Measurements from ENCODE around the gene RALGAPA2.

The RALGAPA2 gene

DNA sequence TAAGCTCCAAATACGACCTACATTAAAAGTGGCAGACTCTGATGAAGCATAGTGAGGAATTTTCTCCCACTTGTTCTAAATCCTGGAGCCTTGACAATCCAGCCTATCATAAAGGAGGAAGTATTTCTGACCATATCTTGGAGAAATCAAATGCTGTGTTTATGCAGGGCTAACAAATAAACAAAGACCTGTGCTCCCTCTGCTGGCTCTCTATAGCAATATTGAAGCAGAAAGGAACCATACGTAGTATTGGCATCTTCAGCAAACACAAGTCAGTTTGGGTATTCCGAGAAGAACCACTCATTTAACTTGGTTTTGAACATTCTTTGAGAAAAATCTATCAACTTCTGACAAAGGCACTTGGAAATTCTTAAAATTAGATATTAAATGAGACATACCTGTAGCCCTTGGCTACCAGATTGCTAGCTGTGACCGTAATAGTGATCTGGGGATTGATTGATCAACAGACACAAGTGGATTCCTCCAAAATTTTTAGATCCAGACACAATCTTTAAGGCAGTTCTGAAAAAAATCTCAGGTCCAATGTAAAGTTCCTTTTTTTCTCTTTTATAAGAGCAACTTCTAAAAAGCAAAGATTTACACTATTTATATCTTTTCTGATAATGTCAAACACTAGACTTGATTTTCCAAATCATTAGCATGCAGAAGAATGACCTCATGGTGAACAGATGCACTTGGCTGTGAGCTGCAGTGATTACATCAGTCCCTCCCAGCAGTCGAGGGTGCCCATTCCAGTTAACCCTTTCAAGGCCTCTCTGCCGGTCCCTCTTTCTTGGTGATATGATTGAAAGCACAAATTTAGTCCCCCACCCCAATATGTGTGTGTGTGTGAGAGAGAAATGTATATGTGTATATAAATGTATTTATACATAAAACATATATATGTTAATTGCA lies 304.3 kb downstream of the RALGAPA2 start:
- peak in 26 of 56 donors; percentile 4 to 67 (median 30) for DNase-seq

DNA sequence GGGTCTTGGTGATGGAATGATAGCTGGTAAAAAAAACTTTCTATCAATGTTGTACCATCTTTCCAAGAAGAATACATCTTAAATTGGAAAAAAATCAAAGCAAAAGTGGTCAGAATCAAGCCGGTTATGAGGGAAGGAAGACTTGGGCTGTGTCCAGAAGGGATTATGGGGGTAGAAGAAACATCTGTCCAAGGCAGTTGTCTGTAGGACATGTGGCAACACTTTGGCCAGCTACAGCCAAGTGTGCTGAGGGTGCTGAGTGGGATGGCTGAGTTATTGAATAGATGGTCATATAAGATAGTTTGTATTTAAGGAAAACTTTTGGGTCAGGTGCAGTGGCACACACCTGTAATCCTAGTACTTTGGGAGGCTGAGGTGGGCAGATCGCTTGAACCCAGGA lies 306.1 kb downstream of the RALGAPA2 start:
- DNase-seq: no peak

DNA sequence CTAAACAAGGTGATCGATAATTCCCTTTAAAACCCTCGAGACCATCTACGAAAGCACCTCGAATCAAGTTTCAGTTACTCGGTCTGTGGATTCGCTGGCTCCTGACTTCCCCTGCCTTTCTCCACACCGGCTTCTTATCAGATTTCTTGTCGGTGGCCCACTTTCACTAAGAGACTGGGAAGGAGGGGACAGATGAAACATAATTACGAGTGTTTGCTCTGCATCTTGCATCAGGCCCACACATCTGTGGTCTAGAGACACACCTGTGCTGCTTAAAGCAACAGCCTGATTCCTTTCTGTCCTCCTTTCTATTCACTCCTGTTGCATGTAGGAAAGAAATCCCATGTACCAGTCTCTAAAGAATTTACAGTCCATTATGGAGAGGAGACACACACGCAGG lies 306.8 kb downstream of the RALGAPA2 start:
- no peak for DNase-seq

DNA sequence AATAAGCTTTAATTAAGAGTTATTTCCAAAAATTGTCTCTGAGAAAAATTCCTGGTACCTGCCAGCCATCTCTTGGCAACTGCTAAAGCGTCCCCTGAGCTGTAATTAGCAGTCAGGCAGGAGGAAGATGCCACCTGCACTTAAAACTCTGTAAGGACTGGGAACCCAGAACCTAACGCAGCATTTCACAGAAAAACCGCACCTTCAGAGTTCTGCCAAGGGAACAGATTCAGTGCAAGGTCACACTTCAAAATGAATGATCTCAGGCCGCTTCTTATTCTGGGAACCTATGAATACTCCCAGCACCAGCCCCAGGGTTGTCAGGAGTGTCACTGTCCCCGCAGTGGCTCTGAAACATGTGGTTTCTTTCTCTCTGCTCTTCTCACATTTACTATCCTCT lies 307.8 kb downstream of the RALGAPA2 start:
- no peak for DNase-seq

DNA sequence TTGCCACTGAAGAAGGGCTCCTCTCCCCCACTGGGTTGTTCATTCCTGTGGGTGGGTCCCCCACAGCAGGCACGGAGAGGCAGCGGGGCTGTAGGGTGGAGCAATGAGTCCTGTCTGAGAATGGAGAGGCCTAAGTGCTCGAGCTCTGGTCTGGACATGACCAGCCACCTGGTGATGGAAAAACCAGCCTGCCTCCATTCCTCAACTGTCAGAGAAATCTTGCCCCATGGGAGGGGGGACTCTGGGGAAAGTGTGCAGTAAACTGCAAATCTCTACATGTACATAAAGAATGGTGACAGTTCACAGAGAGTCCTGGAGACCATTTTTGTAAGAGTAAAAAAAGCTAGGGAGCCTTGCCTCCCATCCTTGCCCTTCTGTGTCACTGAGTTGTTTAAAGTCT lies 310.5 kb downstream of the RALGAPA2 start:
- no peak for DNase-seq

DNA sequence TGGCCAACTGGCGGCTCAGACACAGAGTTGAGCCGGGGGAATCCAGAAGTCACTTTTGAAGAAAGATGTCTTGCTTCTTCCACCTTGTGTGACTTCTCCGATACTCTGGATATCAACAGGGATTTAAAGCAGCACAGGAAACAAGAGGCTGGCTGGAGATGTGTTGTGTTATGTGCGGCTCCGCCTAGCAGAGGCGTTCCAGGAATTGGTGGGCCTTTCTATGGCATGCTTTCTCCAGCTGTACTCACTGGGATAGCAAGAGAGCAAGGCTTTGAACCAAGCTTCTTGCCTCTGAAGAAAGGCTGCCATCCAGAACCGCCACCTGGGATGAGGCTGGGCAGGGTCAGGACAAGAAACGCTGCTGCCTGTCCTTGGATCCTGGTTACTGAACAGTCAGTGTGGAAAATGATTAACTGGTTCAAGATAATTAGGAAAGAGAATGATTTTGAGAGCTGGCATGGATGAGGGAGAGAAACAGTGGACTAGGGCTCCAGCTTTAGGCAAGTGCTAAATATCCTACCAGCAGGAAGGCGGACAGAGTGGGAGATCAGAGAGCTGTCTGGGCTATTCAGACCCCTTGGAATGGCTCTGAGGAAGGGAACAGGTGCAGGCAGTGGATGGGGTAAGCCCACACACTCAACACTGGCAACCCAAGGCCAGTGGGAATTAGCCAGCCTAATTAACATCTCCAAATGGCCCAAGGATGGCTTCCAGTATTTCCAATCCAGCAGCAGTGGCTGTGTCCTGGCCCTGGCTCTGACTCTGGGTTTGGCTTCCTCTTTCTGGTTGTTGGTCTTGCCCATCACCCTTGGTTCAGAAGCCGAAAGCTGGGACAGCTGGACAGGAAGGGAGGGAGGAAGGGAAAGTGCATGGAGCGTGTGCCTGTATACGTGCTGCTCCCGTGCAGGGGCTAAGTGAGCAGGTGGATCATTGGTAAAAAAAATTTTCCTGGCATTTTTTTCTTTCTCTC lies 312.6 kb downstream of the RALGAPA2 start:
- no peak for DNase-seq

DNA sequence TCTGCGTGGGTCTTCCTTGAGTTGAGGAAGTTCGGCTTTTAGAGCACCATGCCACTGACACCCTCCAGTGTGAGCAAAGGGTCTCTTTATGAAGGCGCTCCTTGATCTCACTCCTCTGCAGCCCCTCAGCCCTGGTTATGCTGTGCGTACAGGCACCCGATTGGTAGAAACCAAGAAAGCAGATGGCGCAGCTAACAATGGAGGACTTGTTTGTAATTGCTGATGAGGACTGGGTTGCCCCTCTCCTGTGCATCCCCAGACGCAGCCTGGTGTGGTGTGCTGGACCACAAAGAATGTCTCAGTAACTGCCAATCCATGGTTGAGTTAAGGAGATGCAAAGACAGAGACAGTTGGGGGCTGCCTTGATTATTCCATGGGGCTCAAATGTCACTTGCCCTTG lies 314.3 kb downstream of the RALGAPA2 start:
- peak in 3 of 56 donors; percentile 6 to 19 (median 8) for DNase-seq

DNA sequence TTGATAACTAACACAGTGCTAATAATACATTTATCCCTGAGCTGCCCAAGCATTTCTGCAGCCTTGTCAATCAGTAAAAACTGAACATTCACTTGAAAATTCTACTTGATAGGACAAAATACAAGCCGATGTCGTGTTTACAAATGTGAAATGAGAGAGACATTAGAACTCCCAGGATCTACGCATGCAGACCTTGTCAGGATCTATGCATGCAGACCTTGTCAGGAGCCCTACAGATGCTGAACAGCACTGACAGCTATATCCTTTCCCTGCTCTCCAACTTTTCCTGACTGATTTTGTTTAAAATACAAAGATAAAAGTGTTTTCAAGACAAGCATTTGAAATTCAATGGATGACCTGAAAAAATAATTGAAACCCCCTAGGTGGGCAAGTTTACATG lies 315.6 kb downstream of the RALGAPA2 start:
- no peak for DNase-seq

DNA sequence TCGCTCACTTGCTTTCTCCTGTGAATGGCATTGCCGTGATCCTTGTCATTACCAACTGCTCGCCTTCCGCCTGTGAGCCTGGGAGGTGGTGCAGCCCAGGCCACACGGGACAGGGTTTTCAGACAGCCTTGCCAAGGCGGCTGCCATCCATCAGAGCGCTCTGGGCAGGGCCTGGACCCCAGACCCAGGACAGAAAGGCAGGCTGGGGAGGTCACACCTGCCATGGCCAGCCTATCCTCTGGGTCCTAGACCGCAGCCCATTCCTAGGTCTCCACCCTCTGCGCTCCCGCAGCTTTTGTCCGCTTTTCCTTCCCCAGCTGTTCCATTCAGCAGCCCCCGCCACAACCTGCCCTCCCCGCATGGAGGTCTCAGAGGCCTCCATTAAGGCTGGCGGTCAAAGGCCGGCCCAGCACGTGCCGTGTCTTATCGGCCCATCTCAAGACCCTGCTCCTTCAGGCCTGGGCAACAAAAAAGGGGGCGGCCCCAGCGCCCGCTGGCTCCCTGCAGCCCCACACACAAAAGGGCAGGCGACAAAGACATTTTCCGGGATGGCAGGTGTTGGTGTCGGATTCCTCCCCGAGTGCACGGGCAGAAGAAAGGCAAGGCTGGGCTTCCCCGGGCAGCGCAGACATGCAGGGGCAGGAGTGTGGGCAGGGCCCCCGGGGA lies 316.4 kb downstream of the RALGAPA2 start:
- DNase-seq: no peak

DNA sequence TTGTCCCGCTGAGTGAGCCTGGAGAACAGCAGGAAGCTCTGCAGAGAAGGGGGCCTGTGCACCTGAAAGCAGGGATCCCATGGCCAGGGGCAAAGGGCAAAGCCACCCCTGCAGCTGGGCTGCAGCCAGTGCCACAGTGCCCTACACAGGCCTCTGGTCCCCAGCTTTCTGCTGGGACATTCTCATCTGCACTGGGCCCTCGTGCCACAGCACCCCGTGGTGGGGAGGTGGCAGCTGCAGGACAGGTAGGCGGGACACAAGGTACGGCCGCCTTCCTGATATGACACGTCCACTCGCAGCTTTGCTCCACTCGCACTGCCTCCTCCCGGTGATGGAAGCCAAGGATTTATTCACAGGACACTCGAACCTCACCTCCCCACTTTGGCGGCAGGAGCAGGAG lies 317.4 kb downstream of the RALGAPA2 start:
- DNase-seq: no peak

DNA sequence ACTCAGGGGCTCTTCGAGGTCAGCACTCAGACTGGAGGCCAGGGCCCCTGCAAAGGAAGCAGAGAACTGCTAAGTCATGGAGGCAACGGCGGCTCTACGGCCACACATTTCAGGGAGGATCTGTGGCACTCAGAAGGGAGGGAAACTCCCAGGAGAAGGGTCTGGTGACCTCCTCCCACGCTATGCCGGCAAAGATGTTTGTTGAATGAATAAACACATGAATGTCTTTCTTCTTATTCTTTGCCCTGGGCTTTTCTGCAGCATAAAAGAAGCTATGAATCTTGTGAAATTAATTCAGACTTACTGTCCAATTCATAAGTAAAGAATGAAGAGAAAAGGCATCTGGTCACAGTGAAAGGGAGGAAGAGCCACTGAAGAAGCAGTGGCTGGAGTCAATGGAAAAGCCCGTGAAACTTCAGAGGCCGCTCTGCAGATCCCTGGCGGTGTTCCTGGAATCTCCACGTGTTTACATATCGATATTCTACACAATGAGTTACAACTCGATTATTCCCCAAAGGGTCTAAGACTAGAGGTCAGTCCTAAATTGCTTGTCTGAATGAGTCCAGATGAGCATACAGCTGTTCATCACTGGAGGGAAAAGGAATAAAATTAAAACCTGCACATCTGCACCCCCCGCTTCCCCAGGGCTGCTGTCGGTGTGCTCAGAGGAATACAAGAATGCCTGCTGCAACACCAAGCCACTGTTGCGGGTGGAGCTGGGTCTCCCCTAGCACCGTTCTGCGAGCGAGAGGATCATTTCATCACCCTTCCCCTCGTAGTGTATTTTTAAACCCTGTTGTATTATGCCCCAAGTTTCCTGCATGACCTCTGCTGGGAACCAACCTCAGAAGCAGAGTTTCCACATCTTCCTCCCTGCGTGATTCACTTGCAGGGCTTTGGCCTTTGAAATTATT lies 319.0 kb downstream of the RALGAPA2 start:
- DNase-seq: no peak

DNA sequence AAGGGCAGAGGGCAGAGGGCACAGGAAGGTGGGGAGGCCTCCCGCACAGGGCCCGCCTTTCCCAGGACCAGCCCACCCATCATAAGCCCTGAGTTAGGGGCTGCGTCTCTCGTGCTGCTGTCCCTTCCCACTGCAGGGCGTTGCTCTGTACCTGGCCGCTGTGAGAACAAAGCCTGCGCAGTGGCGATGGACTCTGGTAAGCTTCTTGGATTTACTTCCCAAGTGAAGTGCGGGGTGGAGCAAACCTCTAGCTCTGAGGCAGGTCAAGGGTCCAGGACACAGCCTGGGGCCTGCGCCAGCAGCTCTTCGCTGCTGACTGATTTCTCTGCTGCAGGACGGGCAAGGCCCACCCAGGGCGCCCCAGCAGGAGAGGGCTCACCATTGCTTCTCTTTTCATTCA lies 320.7 kb downstream of the RALGAPA2 start:
- no peak for DNase-seq

DNA sequence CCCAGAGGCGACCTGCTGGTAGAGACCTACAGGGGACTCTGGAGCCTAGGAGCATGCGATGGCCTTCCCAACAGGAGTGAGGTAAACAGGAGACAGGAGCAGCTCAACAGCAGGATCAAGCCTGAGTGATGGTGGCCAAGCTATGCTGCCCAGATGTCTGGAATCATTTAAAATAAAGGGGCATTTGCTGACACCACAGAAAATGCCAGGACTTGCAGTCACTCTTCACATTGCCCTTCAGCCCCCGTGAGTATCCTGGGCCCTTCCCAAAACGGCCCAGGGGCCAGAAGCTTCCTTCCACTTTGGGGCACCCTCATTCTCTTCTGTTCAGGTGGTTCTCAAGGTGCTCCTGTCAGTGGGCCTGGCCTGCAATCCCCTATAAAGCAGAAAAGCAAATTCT lies 321.3 kb downstream of the RALGAPA2 start:
- no peak for DNase-seq

DNA sequence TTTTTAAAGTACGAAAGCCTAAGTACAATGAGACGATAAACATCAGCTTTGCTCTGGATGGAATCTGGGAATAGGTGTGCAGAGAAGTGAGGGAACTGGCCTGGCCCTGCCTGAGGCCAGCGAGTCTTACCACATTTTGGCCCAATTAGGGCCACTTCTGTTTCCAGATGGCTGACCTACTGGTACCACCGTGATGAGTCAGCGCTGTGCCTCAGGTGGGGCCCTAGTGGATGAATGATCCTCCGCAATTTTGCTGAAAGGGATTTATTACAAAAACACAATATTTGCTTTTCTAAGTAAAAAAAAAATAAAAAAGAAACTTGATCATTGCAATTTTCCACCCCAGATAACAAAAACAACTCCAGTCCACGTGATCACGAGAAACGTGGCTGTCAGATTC lies 322.1 kb downstream of the RALGAPA2 start:
- DNase-seq: no peak

DNA sequence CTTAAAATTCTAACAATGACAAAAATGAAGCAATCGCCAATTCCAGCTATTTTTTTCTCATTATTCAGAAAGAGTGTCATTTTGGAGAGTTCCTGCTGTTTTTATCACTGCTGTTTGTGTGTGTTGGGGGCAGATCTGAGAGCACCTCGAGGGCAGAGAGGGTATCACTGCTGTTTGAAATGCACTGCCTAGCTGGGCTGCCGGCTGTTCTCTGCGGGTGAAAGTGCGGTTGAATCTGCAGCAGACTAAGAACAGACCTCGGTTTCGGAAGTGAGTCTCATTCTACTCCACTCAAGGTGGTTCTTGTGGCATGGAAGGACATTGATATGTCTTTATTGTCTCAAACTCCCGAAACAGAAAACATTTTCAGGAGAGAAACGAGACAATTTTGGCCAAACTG lies 326.3 kb downstream of the RALGAPA2 start:
- DNase-seq: no peak

DNA sequence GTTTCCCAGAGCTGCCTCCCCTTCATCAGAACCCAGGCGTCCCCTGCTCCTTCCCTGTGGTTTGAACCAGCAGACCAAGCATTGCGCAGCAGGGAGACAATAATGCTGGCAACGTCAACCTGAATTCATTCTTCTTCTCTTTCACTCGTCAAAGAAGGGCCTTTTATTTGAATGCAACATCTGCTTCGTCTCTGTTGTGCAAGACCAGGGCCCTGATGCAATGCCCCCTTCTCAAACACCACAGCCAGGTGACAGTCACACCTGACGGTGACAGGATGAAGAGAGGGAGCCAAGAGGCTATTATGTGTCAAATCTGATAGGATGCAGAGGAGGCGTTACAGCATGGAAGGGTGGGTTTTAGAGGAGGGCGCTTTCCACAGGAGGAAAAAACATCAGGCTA lies 336.6 kb downstream of the RALGAPA2 start:
- DNase-seq: no peak

DNA sequence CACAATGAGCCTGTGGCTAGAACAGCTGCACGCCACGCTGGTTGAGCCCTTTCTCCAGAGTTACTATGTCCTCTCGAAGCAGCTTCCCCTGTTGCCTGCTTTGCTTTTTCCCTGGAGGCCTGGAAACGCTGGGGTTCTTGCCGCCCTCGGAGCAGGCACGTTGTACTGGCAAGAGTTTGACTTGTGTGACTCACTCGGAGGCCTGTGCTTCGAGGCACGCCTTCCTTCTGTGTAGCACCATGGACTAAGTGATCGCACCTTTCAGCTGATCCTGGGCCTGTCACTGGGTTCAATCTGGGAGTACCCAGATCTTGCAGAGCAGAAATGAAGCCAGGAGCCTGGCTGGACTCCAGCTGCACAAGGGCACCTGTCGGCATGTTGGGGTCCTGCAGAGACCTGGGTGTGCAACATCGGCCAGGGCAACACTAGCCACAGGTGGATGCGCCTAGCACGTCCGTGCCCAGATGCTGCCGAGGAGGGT lies 339.3 kb downstream of the RALGAPA2 start:
- DNase-seq: no peak

DNA sequence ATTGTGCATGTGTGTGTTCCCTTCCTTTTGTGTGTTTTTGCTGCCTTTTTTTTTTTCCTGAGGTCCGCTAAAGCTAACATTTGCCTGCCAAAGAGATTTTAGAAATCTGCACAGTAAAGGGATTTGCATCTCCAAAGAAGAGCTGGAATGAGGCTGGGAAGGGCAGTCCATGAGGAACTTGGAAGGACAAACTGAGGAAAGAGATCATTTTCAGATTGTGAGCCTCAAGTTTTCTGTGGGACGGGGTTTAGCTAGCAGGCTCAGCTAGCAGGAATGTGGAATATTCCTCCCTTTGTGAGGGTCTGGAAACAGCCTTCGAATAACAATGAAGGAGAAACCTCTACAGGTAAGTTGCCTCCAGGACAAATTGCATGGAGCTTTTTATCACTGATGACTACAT lies 340.8 kb downstream of the RALGAPA2 start:
- DNase-seq: no peak

DNA sequence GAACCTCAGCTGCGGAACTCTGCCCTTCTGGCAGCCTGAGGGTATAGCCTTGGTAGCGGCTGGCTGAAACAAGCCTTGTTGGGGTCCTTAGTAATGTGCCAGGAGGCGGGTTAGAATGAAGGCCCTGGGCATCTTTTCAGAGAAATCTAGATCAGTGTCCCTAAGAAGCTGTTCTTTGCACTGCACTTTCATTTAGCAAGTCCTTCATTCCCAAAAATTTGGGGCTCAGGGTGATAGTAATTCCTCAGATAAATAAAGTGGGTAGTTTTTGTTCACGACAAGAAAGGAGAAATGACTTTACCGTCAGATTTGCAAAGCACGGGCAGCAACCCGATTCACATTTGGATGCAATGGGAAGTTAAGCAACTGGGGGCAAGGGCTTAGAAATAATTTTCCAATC lies 341.4 kb downstream of the RALGAPA2 start:
- DNase-seq: no peak

DNA sequence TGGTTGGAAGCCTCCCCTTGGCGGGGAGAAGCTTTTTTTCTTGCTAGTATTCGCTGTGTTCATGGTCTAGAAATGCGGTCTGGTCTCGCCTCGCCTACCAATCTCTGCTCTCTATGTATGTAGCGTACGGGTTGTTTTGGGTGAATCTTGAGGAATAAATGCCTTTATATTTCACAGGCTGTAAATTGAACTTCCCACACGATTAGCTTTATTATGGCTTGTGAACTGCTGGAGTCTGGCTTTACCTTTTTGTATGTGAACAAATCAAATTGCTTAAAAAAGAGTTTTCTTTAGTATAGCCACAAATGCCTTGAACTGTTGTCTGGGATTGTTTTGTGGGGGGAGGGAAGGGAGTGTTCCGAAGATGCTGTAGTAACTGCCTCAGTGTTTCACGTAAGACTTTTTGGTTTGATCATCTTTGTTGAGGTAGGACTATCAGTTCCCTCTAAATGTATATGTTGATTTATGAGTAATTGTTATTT lies 342.3 kb downstream of the RALGAPA2 start:
- no peak for DNase-seq

Measured in amygdala (tissue), 56 donors.